ENCODE results near the gene EIF2B2. TPM values are rescaled to one million over a fixed set of nuclear protein-coding genes. Genes with fewer than 3 reads are reported as not detected.

EIF2B2 gene
- total and polyA plus RNA-seq, 2 of the 13 experiments (the other 11 are each of a cell fraction or from before 2014, with no cell fraction given) = 54.4 to 78.6 TPM

DNA sequence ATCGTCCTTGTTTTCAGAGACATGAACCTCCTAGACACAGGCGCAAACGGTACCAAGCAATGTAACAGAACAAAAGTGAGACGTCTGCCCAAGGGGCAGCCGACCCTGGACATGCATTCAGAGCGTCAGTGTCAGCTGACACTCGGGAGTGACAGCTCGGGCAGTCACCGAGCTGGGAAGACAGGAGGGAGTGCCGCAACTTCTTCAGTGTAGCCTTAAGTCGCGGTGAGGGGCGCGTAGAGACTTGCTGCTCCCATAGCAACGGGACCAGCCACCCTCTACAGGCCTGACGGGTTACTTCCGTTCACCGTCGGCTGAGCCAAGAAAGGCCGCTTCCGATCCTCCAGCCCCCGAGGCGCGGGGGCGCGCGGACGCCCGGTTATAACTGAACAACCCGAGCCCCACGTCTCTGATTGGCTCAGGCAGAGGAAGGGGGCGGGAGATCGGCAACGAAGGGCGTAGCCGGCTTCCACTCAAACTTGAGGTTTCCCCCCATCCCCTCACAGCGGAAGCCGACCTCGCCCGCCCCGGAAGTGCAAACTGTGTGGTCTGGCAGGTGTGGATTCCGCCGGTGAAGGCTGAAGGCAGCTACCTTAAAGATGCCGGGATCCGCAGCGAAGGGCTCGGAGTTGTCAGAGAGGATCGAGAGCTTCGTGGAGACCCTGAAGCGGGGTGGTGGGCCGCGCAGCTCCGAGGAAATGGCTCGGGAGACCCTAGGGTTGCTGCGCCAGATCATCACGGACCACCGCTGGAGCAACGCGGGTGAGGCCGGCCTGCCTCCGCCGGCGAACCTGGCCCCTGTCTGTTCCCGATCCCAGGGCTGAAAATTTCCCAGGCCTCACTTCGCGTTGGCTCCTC, at the start of gene EIF2B2 (continued):
- no peak for TF ChIP-seq ATF7-NPFF (CRISPR knock-in tag; IDR thresholded peaks at IDR 0.05; ENCODE audit: low read depth)
- no peak for TF ChIP-seq EED (CRISPR knock-in tag; IDR thresholded peaks at IDR 0.05)
- TF ChIP-seq KLF9 (CRISPR knock-in tag; IDR thresholded peaks at IDR 0.05; ENCODE audit: low read depth) = no peak
- TF ChIP-seq EHMT2 (IDR thresholded peaks at IDR 0.05; ENCODE audit: borderline replicate concordance, low read depth, low read length) = no peak
- no peak for TF ChIP-seq RFXAP (CRISPR knock-in tag; IDR thresholded peaks at IDR 0.05; ENCODE audit: borderline replicate concordance)
- TF ChIP-seq POLR2G (IDR thresholded peaks at IDR 0.05; ENCODE audit: low read depth, low read length) = peak; percentile 79
- TF ChIP-seq SMAD3 (CRISPR knock-in tag; IDR thresholded peaks at IDR 0.05) = peak; percentile 9; the same call in 1 of the 2 replicates
- TF ChIP-seq, protein P1, sequence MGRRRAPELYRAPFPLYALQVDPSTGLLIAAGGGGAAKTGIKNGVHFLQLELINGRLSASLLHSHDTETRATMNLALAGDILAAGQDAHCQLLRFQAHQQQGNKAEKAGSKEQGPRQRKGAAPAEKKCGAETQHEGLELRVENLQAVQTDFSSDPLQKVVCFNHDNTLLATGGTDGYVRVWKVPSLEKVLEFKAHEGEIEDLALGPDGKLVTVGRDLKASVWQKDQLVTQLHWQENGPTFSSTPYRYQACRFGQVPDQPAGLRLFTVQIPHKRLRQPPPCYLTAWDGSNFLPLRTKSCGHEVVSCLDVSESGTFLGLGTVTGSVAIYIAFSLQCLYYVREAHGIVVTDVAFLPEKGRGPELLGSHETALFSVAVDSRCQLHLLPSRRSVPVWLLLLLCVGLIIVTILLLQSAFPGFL (CRISPR knock-in tag; IDR thresholded peaks at IDR 0.05) = no peak
- TF ChIP-seq, protein P2, sequence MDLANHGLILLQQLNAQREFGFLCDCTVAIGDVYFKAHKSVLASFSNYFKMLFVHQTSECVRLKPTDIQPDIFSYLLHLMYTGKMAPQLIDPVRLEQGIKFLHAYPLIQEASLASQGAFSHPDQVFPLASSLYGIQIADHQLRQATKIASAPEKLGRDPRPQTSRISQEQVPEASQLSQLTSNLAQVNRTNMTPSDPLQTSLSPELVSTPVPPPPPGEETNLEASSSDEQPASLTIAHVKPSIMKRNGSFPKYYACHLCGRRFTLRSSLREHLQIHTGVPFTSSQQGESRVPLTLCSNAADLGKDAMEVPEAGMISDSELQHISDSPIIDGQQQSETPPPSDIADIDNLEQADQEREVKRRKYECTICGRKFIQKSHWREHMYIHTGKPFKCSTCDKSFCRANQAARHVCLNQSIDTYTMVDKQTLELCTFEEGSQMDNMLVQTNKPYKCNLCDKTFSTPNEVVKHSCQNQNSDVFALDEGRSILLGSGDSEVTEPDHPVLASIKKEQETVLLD (CRISPR knock-in tag; IDR thresholded peaks at IDR 0.05; ENCODE audit: low read depth) = no peak
- TF ChIP-seq AGO2 (optimal IDR thresholded peaks at IDR 0.05; ENCODE audit: low read depth, low read length) = peak; percentile 83
- TF ChIP-seq HOXA5 (CRISPR knock-in tag; IDR thresholded peaks at IDR 0.05) = peak; percentile 15; the same call in 1 of the 2 replicates
- peak; percentile 56 for TF ChIP-seq HDAC2 (CRISPR knock-in tag; IDR thresholded peaks at IDR 0.05)
- no peak for TF ChIP-seq RFXANK (CRISPR knock-in tag; IDR thresholded peaks at IDR 0.05)
- TF ChIP-seq KDM5A (IDR thresholded peaks at IDR 0.05; ENCODE audit: borderline replicate concordance, low read length) = peak; percentile 87; the same call in 1 of the 2 replicates
- TF ChIP-seq TCF7L2 (IDR thresholded peaks at IDR 0.05; ENCODE audit: low read depth, low read length) = no peak
- TF ChIP-seq LCORL (IDR thresholded peaks at IDR 0.05) = no peak
- TF ChIP-seq LCORL (CRISPR knock-in tag; IDR thresholded peaks at IDR 0.05) = 0 out of 2 replicates have a peak, but pooled peaks have one; percentile 12
- TF ChIP-seq, protein P3, sequence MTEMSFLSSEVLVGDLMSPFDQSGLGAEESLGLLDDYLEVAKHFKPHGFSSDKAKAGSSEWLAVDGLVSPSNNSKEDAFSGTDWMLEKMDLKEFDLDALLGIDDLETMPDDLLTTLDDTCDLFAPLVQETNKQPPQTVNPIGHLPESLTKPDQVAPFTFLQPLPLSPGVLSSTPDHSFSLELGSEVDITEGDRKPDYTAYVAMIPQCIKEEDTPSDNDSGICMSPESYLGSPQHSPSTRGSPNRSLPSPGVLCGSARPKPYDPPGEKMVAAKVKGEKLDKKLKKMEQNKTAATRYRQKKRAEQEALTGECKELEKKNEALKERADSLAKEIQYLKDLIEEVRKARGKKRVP (CRISPR knock-in tag; IDR thresholded peaks at IDR 0.05) = no peak
- no peak for TF ChIP-seq SIX1 (CRISPR knock-in tag; IDR thresholded peaks at IDR 0.05; ENCODE audit: borderline replicate concordance)
- TF ChIP-seq, protein P4, sequence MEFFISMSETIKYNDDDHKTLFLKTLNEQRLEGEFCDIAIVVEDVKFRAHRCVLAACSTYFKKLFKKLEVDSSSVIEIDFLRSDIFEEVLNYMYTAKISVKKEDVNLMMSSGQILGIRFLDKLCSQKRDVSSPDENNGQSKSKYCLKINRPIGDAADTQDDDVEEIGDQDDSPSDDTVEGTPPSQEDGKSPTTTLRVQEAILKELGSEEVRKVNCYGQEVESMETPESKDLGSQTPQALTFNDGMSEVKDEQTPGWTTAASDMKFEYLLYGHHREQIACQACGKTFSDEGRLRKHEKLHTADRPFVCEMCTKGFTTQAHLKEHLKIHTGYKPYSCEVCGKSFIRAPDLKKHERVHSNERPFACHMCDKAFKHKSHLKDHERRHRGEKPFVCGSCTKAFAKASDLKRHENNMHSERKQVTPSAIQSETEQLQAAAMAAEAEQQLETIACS (CRISPR knock-in tag; IDR thresholded peaks at IDR 0.05) = peak; percentile 82
- TF ChIP-seq MXD4 (CRISPR knock-in tag; IDR thresholded peaks at IDR 0.05) = no peak
- no peak for TF ChIP-seq STAT5B (CRISPR knock-in tag; IDR thresholded peaks at IDR 0.05)
- TF ChIP-seq, protein P5, sequence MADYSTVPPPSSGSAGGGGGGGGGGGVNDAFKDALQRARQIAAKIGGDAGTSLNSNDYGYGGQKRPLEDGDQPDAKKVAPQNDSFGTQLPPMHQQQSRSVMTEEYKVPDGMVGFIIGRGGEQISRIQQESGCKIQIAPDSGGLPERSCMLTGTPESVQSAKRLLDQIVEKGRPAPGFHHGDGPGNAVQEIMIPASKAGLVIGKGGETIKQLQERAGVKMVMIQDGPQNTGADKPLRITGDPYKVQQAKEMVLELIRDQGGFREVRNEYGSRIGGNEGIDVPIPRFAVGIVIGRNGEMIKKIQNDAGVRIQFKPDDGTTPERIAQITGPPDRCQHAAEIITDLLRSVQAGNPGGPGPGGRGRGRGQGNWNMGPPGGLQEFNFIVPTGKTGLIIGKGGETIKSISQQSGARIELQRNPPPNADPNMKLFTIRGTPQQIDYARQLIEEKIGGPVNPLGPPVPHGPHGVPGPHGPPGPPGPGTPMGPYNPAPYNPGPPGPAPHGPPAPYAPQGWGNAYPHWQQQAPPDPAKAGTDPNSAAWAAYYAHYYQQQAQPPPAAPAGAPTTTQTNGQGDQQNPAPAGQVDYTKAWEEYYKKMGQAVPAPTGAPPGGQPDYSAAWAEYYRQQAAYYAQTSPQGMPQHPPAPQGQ (CRISPR knock-in tag; IDR thresholded peaks at IDR 0.05; ENCODE audit: borderline replicate concordance) = no peak
- no peak for TF ChIP-seq MAF1 (CRISPR knock-in tag; IDR thresholded peaks at IDR 0.05; ENCODE audit: borderline replicate concordance)
- peak; percentile 89; the same call in 1 of the 2 replicates for TF ChIP-seq SRY (CRISPR knock-in tag; IDR thresholded peaks at IDR 0.05)

Measured in HepG2 (cell line).